ENCODE data around the gene LRRC38.
"Not testable (repeated sequence)": the region's sequence is repeated elsewhere in the genome, so short reads cannot be mapped to it uniquely, and the experiment has no call there.

The LRRC38 gene

DNA sequence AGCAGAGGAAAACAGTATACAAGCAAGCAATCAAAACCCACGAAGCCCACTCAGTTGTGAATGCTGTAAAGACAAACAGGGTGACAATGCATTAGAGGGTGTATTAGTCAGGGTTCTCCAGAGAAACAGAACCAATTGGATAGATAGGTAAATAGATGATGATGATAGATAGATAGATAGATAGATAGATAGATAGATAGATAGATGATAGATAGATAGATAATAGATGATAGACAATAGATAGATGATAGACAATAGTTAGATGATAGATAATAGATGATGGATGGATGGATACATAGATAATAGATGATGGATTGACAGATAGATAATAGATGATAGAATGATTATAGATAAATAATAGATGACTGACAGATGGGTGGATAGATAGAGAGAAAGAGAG lies 48.3 kb downstream of the LRRC38 start:
- DNase-seq (ENCODE audit: low read depth, low spot score) = no peak

DNA sequence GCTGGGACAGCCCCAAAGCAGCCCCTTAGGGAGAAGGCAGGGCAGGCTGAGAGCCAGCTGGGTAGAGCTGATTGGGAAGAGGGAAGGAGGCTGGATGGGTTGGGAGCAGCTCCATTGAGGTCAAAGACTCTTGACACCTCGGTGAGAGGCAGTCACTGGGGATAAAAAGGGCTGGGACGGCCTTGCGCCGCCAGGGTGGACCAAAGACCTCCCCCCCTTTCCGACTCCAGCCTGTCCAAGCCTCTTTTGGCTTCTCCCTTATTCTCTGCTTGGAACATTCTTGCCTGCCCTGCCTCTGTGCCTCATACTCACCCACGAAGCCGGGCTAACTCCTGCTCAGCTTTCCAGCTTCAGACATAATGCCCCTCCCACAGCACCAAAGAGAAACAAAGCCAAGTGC lies 51.1 kb downstream of the LRRC38 start:
- no peak for DNase-seq (ENCODE audit: low read depth, low spot score)

DNA sequence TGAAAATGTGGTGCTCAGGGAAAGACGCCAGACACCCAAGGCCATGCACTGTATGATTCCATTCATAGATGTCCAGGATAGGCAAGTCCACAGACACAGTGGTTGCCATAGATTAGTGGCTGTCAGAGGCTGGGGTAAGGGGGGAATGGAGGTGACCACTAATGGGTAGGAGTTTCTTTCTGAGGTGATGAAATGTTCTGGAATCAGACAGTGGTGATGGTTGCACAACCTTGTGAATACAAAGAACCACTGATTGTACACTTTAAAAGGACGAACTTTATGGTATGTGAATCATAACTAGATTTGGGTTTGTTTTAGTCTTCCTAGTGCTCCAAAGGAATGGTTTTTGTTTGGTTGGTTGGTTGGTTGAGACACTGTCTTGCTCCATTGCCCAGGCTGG lies 51.8 kb downstream of the LRRC38 start:
- DNase-seq (ENCODE audit: low read depth, low spot score) = no peak

DNA sequence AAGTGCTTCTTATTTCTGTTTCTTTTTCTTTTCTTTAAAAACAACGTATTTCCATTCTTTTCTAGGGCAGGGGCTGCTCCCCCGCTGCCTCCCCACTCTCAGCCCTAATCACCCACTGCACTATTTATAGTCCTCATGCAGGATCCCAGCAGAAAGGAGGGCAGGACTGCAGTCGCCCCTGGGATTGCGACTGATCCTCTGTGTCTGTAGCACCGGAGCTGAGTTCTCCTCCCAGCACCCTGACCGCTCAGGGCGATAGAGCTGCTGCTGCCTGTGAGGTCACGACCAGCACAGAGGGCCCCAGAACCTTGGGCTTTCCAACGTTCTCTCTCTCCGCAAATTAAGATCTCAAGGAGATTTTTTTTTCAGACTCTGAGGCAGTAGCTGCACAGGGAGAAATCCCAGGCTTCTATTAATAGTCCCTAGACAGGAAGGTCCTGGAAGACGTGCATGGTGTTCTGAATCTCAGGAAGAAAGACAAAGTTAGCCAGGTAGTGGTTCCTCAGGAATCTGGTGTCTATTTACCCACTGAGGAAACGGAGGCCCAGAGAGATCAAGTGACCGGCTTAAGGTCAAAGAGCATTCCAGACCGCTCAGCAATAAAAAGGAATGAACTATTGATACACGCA lies 56.8 kb downstream of the LRRC38 start:
- no peak for DNase-seq (ENCODE audit: low read depth, low spot score)

DNA sequence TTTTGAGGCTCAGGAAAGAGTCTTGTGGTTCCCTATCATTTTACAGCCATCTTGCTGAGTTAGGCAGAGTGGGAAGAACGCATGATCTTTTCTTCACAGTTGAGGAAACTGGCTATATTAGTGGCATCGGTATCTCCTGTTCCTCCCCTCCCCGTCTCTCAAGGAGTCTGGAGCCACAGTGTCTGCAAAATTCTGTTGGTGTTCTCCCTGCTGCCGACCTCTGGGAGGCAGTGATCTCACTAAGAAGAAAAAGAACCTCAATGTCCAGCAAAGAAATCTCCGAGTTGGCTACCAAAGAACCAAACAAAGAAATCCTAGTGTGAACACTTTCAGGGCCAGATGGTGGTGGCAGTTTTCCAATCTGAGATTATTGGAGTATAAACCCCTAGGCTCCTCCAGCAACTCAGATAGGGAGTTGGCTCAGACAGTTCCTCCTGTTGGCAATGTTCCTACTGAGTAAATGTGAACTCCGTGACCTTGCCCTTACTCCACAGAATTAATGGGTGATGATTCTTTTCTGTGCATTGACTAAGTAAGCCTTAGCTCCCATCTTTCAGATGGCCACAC lies 62.3 kb downstream of the LRRC38 start:
- no peak for DNase-seq (ENCODE audit: low read depth, low spot score)

DNA sequence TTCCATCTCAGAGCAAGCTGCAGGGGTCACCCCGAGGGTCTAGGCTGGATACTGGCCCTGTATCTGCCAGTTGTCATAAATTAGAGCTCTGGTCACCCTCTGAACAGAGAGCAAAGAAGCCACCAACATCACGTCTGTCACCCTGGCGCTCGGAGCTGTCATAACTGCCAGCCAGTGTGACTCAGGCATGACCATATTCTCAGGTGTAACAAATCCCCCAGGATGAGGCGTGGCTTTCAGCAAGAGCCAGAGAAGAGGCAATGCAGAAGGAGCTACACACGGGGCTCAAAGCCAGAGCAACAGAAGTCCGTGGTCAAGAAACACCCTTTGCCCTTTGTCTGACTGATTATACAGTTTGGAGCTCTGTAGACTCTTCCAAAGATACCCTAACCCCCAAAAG lies 63.6 kb downstream of the LRRC38 start:
- DNase-seq (ENCODE audit: low read depth, low spot score) = no peak

DNA sequence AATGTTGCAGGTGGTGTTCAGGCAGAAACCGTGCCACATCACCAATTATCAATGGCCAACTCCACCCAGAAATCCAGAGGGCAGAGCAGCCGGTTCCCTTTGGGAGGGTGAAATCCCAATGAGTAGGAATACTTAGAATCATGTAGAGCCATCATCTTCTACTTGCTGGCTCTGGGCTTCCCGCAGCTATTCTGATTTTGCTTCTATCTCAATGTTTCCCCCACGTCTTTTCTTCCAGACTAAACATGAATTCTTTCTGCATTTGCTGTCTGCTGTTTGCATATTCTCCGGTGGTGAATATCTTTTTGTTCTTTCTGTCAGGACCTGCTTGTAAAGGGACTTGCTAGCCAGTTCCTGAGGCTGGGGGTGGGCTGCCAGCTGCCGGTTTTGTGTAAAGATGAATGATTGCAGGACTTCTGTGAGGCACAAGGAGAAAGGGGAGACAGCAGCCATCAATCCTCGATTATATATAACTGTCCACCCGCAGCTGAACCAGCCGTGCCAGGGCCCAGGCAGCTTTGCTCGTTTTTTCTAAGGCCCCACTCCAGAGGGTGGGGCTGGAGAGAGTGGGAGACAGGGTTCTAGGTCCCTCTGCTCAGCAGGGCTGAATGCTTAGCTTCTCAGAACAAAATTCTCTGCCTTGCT lies 70.3 kb downstream of the LRRC38 start:
- no peak for DNase-seq (ENCODE audit: low read depth, low spot score)

DNA sequence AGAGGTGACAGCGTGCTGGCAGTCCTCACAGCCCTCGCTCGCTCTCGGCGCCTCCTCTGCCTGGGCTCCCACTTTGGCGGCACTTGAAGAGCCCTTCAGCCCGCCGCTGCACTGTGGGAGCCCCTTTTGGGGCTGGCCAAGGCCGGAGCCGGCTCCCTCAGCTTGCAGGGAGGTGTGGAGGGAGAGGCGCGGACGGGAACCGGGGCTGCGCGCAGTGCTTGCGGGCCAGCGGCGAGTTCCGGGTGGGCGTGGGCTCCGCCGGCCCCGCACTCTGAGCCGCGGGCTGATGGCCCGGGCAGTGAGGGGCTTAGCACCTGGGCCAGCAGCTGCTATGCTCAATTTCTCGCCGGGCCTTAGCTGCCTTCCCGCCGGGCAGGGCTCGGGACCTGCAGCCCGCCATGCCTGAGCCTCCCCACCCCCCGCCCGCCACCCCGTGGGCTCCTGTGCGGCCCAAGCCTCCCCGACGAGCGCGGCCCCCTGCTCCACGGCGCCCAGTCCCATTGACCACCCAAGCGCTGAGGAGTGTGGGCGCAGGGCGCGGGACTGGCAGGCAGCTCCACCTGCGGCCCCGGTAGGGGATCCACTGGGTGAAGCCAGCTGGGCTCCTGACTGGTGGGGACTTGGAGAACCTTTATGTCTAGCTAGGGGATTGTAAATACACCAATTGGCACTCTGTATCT lies 74.6 kb downstream of the LRRC38 start:
- DNase-seq (ENCODE audit: low read depth, low spot score) = not testable (repeated sequence)

DNA sequence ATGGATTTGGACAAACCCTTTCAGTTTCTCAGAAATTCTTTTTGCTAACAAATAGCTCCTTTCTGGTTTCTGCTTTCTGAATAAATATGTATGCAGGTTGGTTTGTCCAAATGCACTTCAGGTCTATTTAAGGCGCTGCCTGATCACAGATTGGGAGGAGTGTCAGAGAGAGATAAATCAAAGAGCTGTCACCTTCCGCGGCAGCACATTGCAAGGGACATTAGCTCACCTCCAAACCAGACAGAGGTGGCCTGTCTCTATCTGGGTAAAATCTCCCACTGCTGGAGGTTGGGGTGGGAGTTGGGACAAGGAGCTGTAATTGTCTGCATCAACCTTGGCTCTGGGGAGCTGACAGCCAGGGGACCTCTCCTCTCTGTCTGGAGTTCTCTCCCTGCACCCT lies 78.3 kb downstream of the LRRC38 start:
- no peak for DNase-seq (ENCODE audit: low read depth, low spot score)

DNA sequence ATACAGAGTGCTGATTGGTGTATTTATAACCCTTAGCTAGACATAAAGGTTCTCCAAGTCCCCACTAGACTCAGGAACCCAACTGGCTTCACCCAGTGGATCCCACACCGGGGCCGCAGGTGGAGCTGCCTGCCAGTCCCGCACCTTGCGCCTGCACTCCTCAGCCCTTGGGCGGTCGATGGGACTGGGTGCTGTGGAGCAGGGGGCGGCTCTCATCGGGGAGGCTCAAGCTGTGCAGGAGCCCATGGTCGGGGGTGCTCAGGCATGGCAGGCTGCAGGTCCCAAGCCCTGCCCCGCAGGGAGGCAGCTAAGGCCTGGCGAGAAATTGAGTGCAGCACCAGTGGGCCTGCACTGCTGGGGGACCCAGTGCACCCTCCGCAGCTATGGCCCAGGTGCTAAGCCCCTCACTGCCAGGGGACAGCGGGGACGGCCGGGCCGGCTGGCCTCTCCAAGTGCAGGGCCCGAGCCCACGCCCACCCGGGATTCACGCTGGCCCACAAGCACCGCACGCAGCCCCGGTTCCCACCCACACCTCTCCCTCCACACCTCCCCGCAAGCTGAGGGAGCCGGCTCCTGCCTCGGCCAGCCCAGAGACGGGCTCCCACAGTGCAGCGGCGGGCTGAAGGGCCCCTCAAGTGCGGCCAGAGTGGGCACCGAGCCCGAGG lies 80.0 kb downstream of the LRRC38 start:
- not testable (repeated sequence) for DNase-seq (ENCODE audit: low read depth, low spot score)

DNA sequence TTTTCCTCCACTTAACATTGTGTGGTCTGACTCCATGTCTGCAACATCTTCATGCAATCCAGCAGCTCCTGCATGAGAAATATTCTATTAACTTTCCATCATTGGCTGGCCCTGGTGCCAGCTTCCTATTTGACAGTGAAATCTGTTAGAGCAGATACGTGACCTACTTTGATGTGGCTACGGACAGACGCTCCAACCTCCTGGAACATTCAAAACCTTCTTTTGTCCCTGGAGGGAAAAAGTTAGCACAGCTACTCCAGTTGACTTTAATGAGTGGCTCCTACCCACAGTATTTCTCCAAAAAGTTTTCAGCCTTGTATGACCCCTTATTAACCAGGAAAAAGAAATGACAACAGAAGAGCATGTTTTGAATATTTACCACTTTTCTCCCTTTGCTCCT lies 81.6 kb downstream of the LRRC38 start:
- no peak for DNase-seq (ENCODE audit: low read depth, low spot score)

DNA sequence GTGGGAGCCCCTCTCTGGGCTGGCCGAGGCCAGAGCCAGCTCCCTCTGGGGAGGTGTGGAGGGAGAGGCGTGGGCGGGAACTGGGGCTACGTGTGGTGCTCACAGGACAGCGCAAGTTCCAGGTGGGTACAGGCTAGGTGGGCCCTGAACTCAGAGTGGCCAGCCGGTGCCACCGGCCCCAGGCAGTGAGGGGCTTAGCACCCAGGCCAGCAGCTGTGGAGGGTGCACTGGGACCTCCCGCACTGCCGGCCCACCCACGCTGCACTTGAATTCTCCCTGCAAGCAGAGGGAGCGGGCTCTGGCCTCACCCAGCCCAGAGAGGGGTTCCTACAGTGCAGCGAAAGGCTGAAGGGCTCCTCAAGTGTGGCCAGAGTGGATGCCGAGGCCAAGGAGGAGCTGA lies 83.3 kb downstream of the LRRC38 start:
- DNase-seq (ENCODE audit: low read depth, low spot score) = no peak

All from ELF-1 (cell line).